GM18498 (cell line): ENCODE measurements around the gene LAP3.
A peak's percentile ranks its signal among the peaks of the same experiment; 100 is the strongest.

Source experiments
- ATAC-seq: cut with Tn5 transposase; IDR thresholded peaks from one replicate; pipeline ENCODE4 v1.9.1; 2021; ENCODE audit warnings: mild to moderate bottlenecking, moderate library complexity; ENCODE audit not compliant: unreplicated experiment

Gene LAP3

DNA sequence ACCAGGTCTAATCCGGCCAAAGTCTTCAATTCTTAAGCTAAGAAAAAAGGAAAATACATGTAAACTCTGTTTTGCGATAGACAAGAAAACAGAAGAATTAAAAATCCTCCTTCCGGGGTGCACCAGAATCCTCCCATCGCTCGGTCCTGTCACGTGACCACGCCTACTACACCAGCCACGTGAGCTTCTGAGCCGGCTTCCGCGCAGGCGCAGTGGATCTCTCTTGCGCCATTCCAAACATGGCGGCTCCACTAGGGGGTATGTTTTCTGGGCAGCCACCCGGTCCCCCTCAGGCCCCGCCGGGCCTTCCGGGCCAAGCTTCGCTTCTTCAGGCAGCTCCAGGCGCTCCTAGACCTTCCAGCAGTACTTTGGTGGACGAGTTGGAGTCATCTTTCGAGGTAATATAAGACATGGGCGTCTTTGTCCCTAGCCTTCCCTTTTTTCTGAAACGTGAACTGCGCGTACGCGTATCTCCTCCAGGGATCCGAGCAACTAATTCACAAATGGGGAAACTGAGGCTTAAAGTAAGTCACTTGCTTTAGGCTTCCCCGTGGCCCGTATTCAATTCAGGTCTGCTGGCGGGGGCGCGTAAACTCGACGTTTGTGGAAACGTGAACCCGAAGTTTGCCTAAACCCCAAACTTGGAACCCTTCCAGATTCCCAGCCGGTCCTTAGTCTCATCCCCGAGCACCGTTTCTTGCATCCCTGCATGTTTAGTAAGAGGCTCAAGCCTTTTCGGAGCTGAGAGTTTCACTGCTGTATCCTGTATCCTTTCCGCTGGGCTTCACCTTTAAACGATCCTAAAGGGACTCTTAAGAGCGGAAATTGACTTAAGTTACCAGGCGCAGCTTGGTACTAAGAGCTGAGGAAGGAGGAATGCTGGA is 37.7 kb downstream of the LAP3 start, which contains the start of gene MED28:
MED28 (plus strand) TSS at position 226 of the 884 bp plus-strand sequence; CDS start at position 240, 14 bp downstream.
- peak; percentile 92 for ATAC-seq

DNA sequence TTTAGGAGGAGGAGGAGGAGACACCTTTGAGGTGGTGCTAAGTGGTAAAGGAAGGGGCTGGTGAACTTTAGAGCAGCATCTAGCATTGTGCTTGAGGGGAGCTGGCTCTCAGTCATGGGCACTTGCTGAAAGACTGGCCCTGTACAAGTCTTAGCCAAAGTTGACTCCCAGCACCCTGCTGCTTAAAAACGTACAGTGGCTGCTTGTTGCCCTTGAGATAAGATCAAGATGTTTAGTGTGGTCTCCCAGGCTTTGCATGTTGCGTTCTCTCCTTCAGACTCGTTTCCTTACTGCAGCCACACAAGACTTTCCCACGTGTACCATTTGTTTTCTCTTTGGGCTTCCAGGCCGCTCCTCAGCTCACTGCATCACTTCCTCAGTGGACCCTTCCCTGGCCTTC is 39.3 kb downstream of the LAP3 start:
- ATAC-seq = no peak

DNA sequence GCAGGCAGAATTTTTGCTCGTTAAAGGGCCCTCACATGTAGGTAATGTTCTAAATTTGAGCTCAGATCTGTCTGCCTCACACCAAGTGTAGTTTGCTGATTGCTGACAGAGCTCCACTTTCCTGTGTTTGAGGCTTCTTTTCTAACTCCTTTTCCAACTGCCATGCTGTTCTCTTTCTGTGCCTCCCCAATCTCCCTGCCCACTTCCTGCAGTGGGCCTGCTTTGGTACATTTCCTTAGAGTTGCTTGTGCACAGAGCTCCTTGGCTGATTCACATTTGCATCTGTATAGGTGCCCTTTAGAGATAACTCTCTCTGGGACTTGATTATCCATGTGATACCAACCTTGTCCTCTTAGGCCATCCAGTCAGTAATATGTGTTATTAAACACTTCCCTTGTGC is 41.9 kb downstream of the LAP3 start:
- no peak for ATAC-seq

DNA sequence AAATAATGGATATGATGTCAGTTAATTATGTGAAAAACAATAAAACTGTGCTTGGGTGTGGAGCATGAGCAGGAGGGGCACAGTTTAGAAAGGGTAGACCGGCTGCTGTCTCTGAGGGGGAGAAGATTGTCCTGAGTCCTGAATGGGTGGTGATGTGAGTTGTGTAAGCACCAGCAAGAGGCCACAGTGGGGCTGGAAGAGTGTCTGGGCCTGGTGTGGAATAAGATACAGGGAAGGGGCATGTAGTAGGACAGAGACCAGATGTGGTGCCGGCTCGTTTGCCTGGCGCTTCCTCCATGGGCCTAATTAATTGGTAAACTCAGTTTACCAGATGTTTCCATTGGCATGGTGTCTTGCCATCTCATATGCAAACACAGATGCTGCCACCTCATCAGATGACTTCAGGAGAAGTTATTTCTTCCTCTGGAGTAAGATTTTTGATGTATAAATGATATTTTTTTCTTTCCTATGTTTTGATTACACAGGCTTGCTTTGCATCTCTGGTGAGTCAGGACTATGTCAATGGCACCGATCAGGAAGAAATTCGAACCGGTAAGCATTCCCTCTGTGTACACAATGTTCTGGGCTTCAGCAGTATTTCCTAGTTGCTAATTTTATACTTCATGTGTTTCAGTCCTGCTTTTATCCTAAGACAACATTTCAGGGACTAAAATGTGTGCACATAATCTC is 42.6 kb downstream of the LAP3 start:
- no peak for ATAC-seq

DNA sequence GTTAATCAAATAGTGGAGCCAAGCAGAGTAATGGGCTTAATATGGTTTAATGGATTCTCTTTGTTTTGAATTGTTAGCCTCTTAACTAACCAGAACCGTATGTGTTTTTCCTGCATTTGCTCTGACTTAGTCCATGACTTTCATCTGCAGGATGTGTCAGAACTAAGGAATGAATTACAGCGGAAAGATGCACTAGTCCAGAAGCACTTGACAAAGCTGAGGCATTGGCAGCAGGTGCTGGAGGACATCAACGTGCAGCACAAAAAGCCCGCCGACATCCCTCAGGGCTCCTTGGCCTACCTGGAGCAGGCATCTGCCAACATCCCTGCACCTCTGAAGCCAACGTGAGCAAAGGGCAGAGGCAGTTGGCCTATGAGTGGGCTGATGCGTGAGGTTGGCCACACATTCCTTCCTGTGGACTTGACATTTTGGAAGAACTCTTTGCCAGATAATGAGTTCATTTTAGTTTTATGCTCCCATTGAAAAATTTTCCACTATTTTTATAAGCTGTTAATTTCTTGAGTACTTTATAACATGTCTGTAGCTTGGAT is 46.5 kb downstream of the LAP3 start:
- ATAC-seq = no peak

DNA sequence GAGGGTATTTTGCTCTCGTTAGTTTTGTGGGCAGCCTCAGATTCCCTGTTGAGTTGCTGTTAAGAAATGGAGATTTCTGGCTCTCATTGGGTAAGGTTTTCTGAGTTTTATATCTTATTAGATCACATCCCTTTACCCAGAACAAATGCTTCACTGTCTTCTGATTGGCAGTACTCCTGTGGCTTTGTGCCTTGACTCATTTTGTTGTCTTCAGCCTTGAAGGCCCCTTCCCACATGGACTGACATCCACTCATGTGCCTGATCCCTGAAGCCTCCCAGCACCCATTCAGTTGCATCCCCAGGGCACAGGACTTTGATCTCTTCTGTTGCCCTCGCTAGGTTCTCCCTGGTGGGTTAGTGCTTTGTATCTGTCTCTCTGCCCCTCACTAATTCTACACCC is 47.8 kb downstream of the LAP3 start:
- ATAC-seq = no peak

DNA sequence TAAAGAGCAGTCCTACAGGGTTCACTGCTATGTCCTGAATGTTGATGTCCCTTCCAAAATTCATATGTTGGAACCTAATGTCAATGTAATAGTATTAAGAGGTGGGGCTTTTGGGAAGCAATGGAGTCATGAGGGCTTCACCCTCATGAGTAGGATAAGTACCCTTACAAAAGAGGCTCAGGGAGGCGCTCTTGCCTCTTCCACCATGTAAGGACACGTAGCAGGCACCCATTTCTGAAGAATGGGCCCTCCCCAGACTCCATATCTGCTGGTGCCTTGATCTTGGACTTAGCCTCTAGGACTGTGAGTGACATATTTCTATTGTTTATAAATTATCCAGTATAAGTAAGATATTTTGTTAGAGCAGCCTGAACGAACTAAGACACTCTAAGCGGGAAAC is 53.2 kb downstream of the LAP3 start:
- ATAC-seq = no peak

DNA sequence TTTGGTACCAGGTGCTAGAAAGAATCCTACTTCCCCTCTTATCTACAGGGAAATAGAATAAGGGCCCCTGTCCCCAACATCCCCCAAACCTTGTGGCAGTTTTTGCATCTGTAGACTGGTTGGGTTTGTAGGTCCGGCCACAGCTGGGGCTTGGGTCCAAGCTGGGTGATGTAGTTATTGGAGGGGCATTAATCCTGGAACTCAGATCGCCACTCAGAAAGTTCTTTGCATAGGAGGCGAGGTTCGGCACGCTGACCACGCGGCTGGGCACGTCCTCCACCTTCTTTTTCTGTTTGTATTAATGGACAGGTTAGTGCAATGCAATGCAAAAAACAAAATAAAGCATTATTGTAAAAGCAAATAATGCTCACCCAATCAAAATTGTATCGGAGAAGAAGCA is 56.6 kb downstream of the LAP3 start:
- no peak for ATAC-seq

DNA sequence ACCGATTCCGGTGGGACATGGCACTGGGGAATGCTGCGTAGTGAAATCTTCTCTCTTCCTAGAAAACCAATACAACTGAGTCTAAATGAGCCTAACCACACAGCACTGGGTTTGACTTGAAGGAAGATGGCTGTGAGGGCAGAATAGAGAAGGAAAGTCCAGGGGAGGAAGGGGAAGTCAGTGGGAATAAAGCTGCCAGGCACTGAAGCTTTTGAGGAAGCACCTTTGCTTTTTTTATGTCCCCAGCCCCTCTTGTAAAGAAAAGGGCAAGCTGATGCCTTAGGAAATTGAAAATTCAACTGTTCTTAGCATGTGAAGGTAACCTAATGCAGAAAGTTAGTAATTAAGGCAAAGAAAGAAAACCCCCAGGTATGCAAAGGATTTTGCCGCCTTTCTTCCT is 58.1 kb downstream of the LAP3 start:
- no peak for ATAC-seq

DNA sequence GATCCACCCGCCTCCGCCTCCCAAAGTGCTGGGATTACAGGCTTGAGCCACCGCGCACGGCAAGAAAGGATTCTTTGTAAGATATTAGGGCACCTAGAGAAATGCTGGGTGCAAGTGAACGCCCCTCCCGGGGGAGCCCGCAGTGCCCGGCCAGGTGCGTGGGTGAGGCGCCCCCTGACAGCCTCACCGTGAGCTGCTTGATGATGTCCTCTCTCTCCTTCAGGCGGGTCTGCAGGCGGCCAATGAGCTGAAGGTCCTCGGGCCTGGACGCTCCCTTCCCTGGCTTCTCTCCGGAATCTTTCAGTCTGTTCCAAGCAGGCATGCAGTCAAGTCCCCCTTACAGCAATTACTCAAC is 59.3 kb downstream of the LAP3 start:
- peak; percentile 12 for ATAC-seq

DNA sequence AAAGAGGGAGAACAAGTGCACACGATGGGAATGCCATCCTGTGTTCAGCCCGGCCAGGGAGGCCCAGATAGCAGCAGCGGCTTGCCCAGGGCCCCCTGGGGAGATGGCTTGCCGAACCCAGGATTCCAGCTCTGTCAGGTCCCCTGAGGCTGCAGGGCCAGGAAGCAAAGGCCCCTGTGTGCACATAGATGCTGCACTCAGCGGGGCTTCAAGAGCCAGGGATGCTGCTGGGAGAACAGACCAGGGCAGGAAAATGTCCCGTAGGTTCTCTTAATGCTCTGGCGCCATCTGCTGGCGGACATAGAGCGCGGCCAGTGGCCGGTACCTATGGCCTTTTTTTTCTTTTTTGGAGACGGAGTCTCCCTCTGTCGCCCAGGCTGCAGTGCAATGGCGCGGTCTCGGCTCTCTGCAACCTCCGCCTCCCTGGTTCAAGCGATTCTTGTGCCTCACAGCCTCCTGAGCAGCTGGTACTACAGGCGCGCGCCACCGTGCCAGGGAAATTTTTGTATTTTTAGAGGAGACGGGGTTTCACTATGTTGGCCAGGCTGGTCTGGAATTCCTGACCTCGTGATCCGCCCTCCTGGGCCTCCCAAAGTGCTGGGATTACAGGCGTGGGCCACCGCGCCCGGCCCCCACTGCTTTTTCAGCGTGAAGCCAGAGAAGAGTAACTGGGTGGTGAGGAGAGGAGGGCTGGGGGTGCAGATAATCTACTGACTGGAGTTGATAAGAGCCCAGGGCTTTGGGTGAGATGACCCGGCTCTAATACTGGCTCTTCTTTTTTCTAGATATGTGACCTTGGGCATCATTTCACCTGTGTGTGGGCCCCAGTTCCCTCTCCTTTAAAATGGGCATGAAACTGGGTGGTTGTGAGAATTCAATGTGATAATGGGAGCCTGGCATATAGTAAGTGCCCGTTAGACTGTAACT is 60.0 kb downstream of the LAP3 start:
- peak; percentile 88 for ATAC-seq

DNA sequence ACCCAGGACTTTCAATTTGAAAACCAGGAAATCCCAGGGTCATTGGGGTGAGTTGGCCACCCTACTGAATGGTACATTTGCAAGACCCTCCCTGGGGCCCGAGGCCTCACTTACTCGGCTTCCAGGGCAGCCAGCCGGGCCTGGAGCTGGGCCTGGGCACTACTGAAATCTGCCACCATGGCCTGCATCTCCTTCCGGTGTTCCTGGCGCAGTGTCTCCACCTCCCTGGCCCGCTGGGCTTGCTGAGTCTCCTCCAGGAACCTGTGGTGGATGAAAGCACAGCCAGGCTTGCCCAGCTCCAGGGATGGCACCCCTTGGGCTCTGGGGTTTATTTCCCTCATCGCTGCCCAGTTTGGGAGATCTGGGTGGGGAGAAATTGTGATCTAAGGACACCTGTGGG is 62.1 kb downstream of the LAP3 start:
- no peak for ATAC-seq

DNA sequence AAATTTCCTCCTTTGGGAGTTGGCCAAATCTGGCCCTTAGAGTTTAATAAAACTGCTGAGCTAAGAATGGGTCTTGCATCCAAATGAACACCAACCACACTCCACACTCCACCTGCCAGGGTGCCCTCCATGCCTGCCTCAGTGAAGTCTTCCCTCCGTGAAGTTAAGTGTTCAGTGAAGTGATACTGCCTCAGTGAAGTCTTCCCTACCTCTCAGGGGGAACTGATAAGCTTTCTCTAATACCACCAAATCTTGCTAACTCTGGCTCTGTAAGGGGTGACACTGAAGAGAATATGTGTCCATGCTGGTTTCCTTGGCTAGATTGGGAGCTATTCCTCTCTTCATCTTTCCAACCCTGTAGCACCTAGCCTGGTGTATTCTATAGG is 65.4 kb downstream of the LAP3 start:
- no peak for ATAC-seq

DNA sequence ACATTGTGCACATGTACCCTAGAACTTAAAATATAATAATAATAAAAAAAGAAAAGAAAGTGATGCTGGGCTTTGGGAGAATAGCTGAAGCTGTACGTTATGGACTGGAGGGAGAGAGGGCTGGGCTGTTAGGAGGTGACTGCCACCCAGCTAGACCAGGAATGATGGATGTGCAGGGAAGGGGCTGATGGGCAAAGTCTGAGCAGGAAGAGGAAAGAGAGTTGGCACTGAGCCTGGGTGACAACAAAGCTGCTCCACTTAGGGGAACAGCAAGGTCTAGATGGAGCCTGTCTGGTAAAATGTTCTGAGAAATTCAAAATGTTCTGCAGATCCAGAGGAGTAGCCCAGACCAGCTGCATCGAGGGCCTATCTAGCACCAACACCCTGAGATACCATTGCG is 69.7 kb downstream of the LAP3 start:
- ATAC-seq = no peak

DNA sequence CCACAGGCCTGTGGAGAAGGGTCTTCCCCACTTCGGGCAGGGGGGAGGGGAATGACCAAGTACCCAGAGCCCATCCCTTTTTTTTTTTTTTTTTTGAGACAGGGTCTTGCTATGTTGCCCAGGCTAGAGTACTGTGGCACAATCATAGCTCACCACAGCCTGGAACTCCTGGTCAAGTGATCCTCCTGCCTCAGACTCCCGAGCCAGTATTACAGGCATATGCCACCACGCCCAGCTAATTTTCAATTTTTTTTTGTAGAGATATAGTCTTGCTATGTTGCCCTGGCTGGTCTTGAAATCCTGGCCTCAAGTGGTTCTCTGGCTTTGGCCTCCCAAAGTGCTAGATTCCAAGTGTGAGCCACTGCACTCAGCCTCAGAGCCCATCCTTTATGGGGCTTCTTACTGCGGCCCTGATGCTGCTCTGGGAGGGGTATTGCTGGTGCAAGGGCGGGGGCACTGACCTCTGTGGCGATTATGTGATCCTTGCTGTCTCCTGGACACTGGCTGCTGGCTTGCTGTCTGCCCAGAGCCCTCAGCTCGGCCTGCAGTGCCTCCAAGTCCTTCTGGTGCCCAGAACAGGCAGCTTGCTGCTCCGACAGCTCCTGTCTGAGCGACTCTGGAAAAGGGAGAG is 70.3 kb downstream of the LAP3 start:
- no peak for ATAC-seq

DNA sequence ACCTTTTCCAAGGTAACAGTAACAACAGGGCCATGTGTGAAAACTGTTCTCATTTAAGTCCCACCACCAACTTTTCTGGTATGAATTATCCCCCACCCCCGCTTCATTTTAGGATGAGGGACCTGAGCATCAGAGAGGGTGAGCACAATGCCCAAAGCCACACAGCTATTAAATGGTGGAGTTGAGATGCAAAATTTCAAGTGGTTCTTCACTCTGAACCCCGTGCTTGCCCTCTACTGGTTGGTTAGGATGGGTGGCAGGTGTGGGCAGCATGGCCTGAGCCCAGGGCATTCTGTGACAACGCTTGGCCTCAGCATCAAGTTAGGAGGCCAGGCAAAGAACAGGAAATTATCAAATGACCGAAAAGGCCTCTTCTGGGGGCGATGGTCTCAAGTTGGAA is 70.9 kb downstream of the LAP3 start:
- no peak for ATAC-seq

DNA sequence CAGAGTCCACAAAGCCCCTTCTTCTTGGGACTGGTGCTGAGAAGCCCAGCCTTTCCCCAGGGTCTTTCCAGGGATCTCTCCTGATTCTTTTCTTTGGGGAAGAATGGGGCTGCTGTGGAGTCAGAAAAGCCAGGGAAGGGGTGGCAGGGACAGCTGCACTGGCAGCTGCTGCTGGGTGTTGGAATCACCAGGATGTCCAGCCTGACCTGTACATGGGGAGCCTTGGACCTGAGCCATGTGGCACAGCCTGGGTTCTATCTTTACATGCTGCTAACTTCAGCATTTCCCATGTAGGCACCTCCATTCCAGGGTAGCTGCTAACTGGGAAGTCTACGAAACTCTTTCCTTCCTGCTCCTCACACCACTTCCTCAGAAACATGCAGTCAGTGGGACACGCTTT is 73.4 kb downstream of the LAP3 start:
- ATAC-seq = no peak

DNA sequence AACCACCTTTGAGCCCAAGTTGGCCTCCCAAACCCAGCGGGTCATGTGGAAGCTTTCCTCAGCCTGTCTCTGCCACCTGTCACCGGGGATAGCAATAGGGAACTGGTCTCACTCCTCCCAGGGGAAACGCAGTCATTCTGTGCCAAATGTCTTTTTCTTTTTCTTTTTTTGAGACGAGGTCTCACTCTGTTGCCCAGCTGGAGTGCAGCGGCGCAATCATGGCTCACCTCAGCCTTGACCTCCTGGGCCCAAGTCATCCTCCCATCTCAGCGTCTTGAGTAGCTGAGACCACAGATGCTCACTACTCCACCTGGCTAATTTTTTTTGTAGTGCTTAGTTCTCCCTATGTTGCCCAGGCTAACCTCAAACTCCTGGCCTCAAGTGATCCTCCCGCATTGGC is 77.7 kb downstream of the LAP3 start:
- no peak for ATAC-seq

DNA sequence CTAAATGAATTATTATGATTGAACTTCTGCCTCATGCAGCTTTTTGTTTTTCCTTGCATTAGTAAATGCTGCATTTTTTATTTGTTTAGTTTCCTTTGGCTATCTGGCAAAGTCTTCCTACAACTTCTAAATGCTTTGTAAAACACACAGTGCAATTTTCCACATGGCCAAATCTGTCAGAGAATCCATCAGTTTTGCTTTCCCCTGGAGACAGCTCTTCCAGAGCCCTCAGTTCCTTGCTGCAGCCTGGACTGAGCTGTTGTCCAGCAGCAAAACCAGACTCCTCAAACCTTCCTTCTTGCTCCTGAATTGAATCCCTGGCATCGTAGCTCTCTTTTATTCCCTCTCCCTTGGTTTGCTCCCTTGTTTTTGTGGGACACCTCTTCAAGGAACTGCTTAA is 80.1 kb downstream of the LAP3 start:
- ATAC-seq = no peak
